Stimulated activated CD8-positive, alpha-beta memory T cell treated with anti-CD3 and anti-CD28 coated beads, Interleukin-12 subunit alpha, Interleukin-12 subunit beta, amount 100 ng/mL, for 24 hours (primary cell): ENCODE measurements around the gene SLC26A9.

Source experiments
- DNase-seq: peaks from one replicate; pipeline ENCODE4 v3.0.0-alpha.2; 2020; ENCODE audit errors: extremely low read depth

SLC26A9 gene

GRCh38 chr1:205972491-205973168 lies 29.4 kb upstream of the SLC26A9 start:
- no peak for DNase-seq

GRCh38 chr1:205972081-205972480 lies 28.8 kb upstream of the SLC26A9 start:
- DNase-seq, result no peak

- DNase-seq, result no peak
Measured at GRCh38 chr1:205971082-205971481, 27.8 kb upstream of the SLC26A9 start.

- DNase-seq, result no peak
Measured at GRCh38 chr1:205970486-205970885, 27.2 kb upstream of the SLC26A9 start.

DNA sequence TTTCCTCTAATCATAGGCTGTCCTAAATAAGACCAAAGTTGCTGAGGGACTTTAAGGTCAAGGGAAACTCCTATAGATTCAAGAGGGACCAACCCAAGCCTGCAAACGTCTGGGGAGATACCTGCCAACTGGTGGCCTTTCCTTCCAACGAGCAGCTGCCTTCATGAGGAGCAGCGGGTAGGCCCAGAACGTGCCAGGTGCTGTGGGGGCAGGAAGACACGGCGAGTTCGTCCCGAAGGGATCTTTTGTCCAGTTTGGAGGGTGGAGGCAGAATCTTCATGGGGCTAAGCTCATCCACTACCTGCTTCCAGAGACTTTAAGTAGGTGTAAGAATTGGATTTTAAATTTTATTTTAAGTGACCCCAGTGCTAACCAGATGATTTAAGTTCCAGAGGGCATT lies 26.0 kb upstream of the SLC26A9 start:
- DNase-seq, result no peak

DNA sequence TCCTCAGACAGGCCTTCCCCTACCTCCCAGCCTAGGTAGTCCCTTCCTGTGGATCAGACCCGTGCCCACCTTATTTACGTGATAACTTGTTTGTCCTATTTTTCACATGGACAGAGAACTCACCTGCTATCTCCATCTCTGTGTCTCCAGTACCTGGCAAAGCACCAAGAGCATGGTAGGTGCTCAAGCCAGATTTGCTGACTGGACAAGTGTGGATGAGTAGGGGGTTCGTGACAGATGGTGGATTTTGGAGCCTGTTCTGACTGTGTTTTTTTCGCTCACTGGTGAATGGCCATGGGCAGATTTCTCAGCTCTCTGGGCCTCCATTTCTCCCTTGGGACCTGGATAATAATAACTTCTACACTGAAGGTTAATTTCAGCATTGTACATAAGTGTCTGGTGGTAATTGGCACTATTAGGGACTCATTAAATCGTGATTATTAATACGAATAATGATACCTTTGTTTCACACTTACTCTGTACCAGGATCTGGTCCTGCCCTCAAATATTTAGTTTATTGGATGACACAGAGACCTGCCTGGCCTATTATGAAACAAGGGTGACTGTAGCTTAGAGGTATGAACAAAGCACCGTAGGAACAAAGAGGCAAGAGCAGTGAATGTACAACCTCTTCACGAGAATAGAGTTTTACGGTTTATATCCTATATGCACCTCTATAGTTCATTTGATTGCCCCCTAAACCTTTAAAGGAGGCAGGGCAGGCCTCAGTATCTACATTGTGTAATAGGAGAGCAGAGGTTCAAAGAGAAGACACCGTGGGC lies 24.5 kb upstream of the SLC26A9 start:
- DNase-seq, result no peak

DNA sequence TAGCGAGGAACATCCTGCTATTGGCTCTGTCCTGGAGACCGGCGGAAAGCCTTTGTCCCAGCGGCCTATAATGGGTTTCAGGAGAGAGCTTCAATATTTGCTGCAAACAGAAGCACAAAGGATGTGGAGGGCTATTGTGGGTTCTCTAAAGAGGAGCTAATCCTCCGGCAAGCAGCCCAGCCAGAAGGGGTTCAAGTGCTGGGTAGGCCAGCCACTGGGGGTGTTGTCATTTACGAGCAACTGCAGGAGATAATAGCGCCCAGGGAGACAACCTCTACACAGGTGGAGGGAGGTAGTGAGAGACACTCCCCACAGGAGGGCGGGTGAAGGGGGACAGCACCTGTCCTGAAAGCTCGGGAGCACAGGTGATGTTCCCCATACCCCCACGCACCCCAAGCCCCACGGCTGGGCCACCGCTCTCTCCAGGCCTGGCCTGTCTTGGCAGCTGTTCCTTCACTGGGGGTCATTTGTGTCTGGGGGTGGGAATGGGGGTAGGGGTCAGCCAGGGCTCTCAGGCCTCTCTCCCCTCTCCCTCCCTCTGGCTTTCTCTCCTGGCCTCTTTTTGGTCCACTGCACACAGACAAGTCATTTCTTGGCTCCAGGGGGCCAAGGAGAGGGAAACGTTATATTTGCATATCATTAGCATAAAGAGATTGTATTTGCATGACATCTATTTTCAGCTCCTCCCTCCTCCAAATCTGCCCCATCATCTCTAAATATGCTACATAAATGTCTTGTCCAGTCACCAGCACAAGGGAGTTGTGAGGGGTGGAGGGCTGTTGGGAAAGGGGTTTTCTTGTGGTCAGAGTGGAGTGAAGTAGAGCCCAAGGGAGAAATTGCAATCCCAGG lies 22.0 kb upstream of the SLC26A9 start:
- DNase-seq, result no peak

GRCh38 chr1:205963352-205964155 lies 20.3 kb upstream of the SLC26A9 start:
- DNase-seq, result no peak

DNA sequence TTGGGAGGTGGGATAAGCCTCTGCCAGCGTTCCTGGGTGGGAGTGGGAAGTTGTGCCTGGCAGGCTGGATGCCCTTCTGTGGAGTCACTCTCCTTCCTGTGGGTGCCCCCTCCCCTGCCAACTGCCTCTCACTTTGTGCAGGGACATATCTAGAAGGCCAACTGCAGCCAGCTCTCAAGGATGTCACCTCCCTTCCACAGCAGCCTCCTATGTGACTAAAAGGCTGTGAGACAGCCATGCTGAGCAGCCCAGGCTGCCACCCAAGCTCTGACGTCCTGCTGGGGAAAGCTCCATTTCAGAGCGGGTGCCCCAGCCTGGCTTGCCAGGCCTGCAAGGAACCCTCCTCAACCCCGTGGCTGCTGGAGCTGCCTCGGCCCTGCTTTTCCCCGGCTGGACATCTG lies 19.6 kb upstream of the SLC26A9 start:
- DNase-seq, result no peak

- no peak for DNase-seq
Measured at GRCh38 chr1:205961991-205962820, 18.9 kb upstream of the SLC26A9 start.

- DNase-seq, result no peak
Measured at GRCh38 chr1:205961405-205961804, 18.1 kb upstream of the SLC26A9 start.

- no peak for DNase-seq
Measured at GRCh38 chr1:205959789-205960188, 16.5 kb upstream of the SLC26A9 start.

GRCh38 chr1:205955499-205955898 lies 12.2 kb upstream of the SLC26A9 start:
- no peak for DNase-seq

GRCh38 chr1:205954819-205955404 lies 11.7 kb upstream of the SLC26A9 start:
- DNase-seq, result no peak

- no peak for DNase-seq
Measured at GRCh38 chr1:205951746-205952145, 8.5 kb upstream of the SLC26A9 start.

GRCh38 chr1:205950826-205951549 lies 7.7 kb upstream of the SLC26A9 start:
- no peak for DNase-seq

DNA sequence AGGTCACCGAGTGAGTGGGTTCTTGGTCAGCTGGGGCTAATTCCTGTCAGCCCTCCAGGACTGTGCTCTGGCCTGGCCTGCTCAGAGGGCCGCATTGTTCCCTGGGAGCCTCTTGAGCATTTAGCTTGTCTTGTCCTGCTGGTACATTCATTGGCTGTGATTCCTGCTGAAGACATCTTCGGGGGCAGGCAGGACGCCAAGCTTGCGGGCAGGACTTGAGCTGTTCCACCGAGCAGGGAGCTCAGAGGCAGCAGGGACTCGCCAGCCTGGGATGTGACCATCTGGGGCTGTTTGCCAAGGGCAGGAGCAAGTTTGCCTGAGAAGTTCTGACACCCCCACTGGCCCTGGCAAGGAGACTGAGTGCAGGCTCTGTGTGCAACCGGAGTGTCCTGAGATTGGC lies 7.0 kb upstream of the SLC26A9 start:
- DNase-seq, result no peak

GRCh38 chr1:205949753-205950152 lies 6.5 kb upstream of the SLC26A9 start:
- no peak for DNase-seq

- no peak for DNase-seq
Measured at GRCh38 chr1:205948886-205949285, 5.6 kb upstream of the SLC26A9 start.

GRCh38 chr1:205948039-205948438 lies 4.8 kb upstream of the SLC26A9 start:
- no peak for DNase-seq
